Activated CD8-positive, alpha-beta T cell treated with anti-CD3 and anti-CD28 coated beads for 36 hours (primary cell): ENCODE measurements around the gene HS6ST2. TPM values are rescaled to one million over a fixed set of nuclear protein-coding genes. Genes with fewer than 3 reads are reported as not detected.

ENCODE experiments used
- ATAC-seq: fragments of 200-7000 bp; cut with Tn5 transposase; one replicate; pipeline ENCODE4 v1.10.0; 2021; ENCODE audit warnings: mild to moderate bottlenecking, moderate library complexity
- CTCF ChIA-PET: fragments of 350-600 bp; sonication (Branson Sonifier 250); formaldehyde crosslinking; loops from one replicate; lab custom pipeline; 2021; ENCODE audit warnings: antibody characterized with exemption; lab: Charles Lee
- POLR2A ChIA-PET: fragments of 350-600 bp; sonication (Branson Sonifier 250); formaldehyde crosslinking; loops from one replicate; lab custom pipeline; 2021; ENCODE audit warnings: antibody characterized with exemption; lab: Charles Lee
- DNase-seq: peaks from one replicate; pipeline ENCODE4 v3.0.0-alpha.2; 2020
- H3K27ac Mint-ChIP-seq: one replicate; pipeline ENCODE4 v1.8.0; 2021; ENCODE audit warnings: mild to moderate bottlenecking, mixed read lengths
- H3K27me3 Mint-ChIP-seq: one replicate; pipeline ENCODE4 v1.8.0; 2021; ENCODE audit warnings: mixed read lengths
- H3K36me3 Mint-ChIP-seq: one replicate; pipeline ENCODE4 v1.8.0; 2021; ENCODE audit warnings: low read depth, mixed read lengths
- H3K4me1 Mint-ChIP-seq: one replicate; pipeline ENCODE4 v1.8.0; 2021; ENCODE audit warnings: low read depth, mixed read lengths
- H3K4me3 Mint-ChIP-seq: one replicate; pipeline ENCODE4 v1.8.0; 2021; ENCODE audit warnings: mild to moderate bottlenecking, moderate library complexity, mixed read lengths
- H3K9me3 Mint-ChIP-seq: one replicate; pipeline ENCODE4 v1.8.0; 2021; ENCODE audit warnings: mixed read lengths
- CTCF ChIP-seq: fragments of 200-600 bp; IDR thresholded peaks from one replicate; pipeline ENCODE4 v1.8.0; 2022; ENCODE audit warnings: antibody characterized with exemption, mild to moderate bottlenecking
- intact Hi-C: fragments of 100-400 bp; cut with micrococcal nuclease; formaldehyde crosslinking; loops from one replicate; pipeline ENCODE4 v1.10.0; 2022
- total RNA-seq, 2 experiments: library from RNA; stranded (reverse); gene quantifications; one replicate each; pipeline ENCODE4 v1.2.3, GENCODE V29; 2021

The HS6ST2 gene
- total RNA-seq, 2 experiments from 2014 or later, result 0.14 to 0.47 TPM

GRCh38 chrX:132836471-132836870 lies 122.0 kb downstream of the HS6ST2 start:
- ATAC-seq, result no peak
- H3K36me3 Mint-ChIP-seq, result no peaks in the 10 kb centered on the region
- H3K4me1 Mint-ChIP-seq, result no peaks in the 10 kb centered on the region
- no peak overlapping the region for H3K4me3 Mint-ChIP-seq
- DNase-seq, result no peak
- POLR2A ChIA-PET, result no interaction called here
- H3K9me3 Mint-ChIP-seq, result no peaks in the 10 kb centered on the region
- H3K27me3 Mint-ChIP-seq, result no peaks in the 10 kb centered on the region
- intact Hi-C loops, result no loop called here
- CTCF ChIA-PET, result no interaction called here
- TF ChIP-seq CTCF, result no peak
- no peak overlapping the region for H3K27ac Mint-ChIP-seq

- ATAC-seq, result no peak
- Mint-ChIP-seq H3K4me1 (no peaks in the 10 kb centered on the region), H3K27me3 (no peaks in the 10 kb centered on the region), H3K4me3 (no peak overlapping the region), H3K9me3 (no peaks in the 10 kb centered on the region), H3K36me3 (no peaks in the 10 kb centered on the region), H3K27ac (no peak overlapping the region)
- TF ChIP-seq CTCF, result no peak
- intact Hi-C loops, result no loop called here
- DNase-seq, result no peak
- CTCF ChIA-PET, result interaction anchor here (1.3 kb wide), 1 partner anchor 28 kb away, joined by 4 read pairs; no protein-coding TSS in a partner anchor
- POLR2A ChIA-PET, result no interaction called here
These were observed 123.7 kb downstream of the HS6ST2 start for GRCh38 chrX:132834741-132835140.

- Mint-ChIP-seq H3K27me3 (no peaks in the 10 kb centered on the region), H3K4me1 (no peaks in the 10 kb centered on the region), H3K27ac (no peak overlapping the region), H3K36me3 (no peaks in the 10 kb centered on the region), H3K9me3 (no peaks in the 10 kb centered on the region), H3K4me3 (no peak overlapping the region)
- CTCF ChIA-PET, result interaction anchor here (1.3 kb wide), 1 partner anchor 27 kb away, joined by 4 read pairs; no protein-coding TSS in a partner anchor
- no peak for ATAC-seq
- DNase-seq, result no peak
- no peak for TF ChIP-seq CTCF
- intact Hi-C loops, result no loop called here
- POLR2A ChIA-PET, result no interaction called here
These were observed 124.3 kb downstream of the HS6ST2 start for GRCh38 chrX:132834109-132834508.

GRCh38 chrX:132833373-132833772 lies 125.1 kb downstream of the HS6ST2 start:
- ATAC-seq, result no peak
- H3K36me3 Mint-ChIP-seq, result no peaks in the 10 kb centered on the region
- intact Hi-C loops, result no loop called here
- no peak for DNase-seq
- H3K27ac Mint-ChIP-seq, result no peak overlapping the region
- no peak for TF ChIP-seq CTCF
- no peaks in the 10 kb centered on the region for H3K9me3 Mint-ChIP-seq
- ChIA-PET CTCF (no interaction called here), POLR2A (no interaction called here)
- H3K27me3 Mint-ChIP-seq, result no peaks in the 10 kb centered on the region
- no peaks in the 10 kb centered on the region for H3K4me1 Mint-ChIP-seq
- H3K4me3 Mint-ChIP-seq, result no peak overlapping the region

GRCh38 chrX:132831336-132831973 lies 127.0 kb downstream of the HS6ST2 start:
- H3K4me3 Mint-ChIP-seq, result no peak overlapping the region
- no peaks in the 10 kb centered on the region for H3K36me3 Mint-ChIP-seq
- H3K9me3 Mint-ChIP-seq, result no peaks in the 10 kb centered on the region
- DNase-seq, result no peak
- H3K27me3 Mint-ChIP-seq, result no peaks in the 10 kb centered on the region
- no peak for ATAC-seq
- TF ChIP-seq CTCF, result no peak
- POLR2A ChIA-PET, result no interaction called here
- CTCF ChIA-PET, result no interaction called here
- no peak overlapping the region for H3K27ac Mint-ChIP-seq
- intact Hi-C loops, result no loop called here
- H3K4me1 Mint-ChIP-seq, result no peaks in the 10 kb centered on the region
